NCI-H69 (cell line): ENCODE data around the gene THOP1.

Experiments
- DNase-seq: peaks from one replicate; lab custom pipeline; 2025; lab: John Stamatoyannopoulos, UW

Gene THOP1

DNA sequence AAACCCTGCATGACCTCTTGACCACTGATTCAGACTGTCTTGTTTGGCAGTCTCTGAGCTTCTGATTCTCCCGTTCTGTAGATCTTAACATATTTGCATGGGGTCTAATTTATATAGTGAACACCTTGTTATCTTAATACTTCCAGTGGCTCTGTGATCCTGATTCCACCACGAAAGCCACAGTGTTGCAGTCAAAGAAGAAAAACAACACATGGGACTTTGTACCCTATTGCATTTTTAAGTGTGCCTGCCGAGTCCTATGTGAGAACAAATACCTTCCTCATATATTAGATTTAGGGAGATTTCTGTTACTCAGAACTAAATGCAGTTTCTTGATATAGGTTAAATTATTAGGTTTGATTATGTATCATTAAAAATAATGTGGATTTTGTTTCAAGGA is 69.5 kb downstream of the THOP1 start:
- DNase-seq = no peak

DNA sequence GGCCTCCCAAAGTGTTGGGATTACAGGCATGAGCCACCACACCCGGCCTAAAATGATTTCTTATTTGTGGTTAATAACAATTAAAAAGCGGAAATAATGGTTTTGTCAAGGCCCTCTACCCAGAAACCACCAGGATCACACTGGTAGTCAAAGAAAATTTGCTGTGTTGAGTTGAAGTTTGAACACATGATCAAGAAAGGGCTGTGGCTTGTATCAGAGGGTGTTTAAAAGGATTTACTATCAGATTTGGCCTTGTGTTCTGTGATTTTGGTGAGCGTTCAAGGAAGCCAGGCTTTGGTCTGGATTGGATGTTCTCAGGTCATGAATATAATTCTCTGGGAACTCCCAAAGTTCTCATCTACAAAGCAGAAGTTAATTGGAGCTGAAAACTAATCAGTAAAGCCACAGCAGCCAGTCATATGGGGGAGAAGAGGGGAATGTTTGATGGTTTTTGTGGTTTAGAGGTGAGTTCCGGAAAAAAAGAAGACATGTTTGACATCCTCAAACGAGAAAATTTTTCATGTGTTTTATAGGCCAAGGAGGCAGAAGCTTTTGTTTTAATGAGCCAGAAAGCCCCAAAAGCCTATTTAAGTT is 71.3 kb downstream of the THOP1 start:
- DNase-seq = no peak

DNA sequence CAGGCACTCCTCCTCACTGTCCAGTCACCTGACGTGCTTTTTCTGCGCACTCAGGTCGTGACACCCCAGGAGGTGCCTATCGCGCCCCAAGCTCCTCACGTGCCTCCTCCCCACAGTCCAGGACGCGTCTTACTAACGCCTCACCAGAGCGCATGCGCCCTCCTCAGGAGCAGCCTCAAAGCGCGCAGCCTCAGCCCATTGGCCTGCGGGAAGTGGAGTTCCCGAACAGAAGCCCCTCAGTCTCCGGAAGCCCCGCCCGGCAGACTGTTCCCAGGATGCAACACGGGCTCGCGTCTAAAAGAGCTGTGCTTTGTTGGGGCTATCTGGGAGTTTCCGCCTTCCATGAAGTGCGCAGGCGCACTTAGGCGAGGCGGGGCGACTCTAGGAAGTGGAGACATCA is 73.6 kb downstream of the THOP1 start:
- no peak for DNase-seq

DNA sequence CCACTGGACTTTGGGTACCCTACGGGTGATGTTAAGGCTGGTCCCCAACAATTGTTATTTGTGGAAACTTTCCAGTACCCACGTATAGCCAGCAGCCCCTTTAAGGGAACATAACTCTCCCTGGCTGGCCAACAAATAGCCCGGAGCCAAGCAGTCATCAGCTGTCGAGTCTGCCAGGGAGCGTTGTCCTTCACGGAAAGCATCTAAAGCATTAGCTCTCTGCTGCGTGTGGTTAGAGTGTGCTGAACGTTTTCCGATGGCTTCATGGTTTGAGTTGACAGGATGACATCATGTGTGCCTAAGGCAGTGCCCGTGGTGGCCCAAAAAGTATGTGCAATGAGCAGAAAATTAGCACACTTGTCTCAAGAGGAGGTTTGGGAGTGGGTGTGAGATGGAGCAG is 78.5 kb downstream of the THOP1 start:
- no peak for DNase-seq
